IPS DF 6.9 (cell line): ENCODE measurements around the gene CCL4.
"Not testable (repeated sequence)": the region's sequence is repeated elsewhere in the genome, so short reads cannot be mapped to it uniquely, and the experiment has no call there.

ENCODE experiments used
- DNase-seq: peaks from one replicate; pipeline ENCODE4 v3.0.0-alpha.2; 2013; ENCODE audit warnings: low read depth, low spot score
- H3K27ac ChIP-seq: one replicate; pipeline ENCODE4 v1.5.1; 2013; ENCODE audit warnings: low read length, control low read depth
- H3K27me3 ChIP-seq: 2 replicates; pipeline ENCODE4 v1.6.1; 2013; ENCODE audit warnings: mild to moderate bottlenecking, low read length; ENCODE audit not compliant: control insufficient read depth, insufficient read depth
- H3K36me3 ChIP-seq: 2 replicates; pipeline ENCODE4 v1.6.1; 2013; ENCODE audit warnings: low read length; ENCODE audit not compliant: control insufficient read depth, insufficient read depth
- H3K4me1 ChIP-seq: 2 replicates; pipeline ENCODE4 v1.6.1; 2013; ENCODE audit warnings: low read length; ENCODE audit not compliant: control insufficient read depth, insufficient read depth
- H3K4me3 ChIP-seq: 2 replicates; pipeline ENCODE4 v1.5.1; 2013; ENCODE audit warnings: mild to moderate bottlenecking, low read length
- H3K9me3 ChIP-seq: 2 replicates; pipeline ENCODE4 v1.6.1; 2013; ENCODE audit warnings: low read length, inconsistent platforms; ENCODE audit not compliant: control insufficient read depth, insufficient read depth
- WGBS: extraction: QIAGEN DNeasy Blood & Tissue Kit; methylation state at CpG from one replicate; pipeline ENCODE4 v1.1.7; 2013; ENCODE audit warnings: mixed read lengths, missing lambda C conversion rate; ENCODE audit not compliant: insufficient read length, insufficient coverage; 5-methylcytosine and 5-hydroxymethylcytosine counted together

Gene CCL4

GRCh38 chr17:36117505-36118382 lies 14.1 kb downstream of the CCL4 start:
- H3K36me3 ChIP-seq, result no peaks in the 10 kb centered on the region
- DNase-seq, result no peak
- H3K9me3 ChIP-seq, result no peaks in the 10 kb centered on the region; the same call in 1 of the 2 replicates
- no CpG with 5 or more reads among the region's 5 CpGs for WGBS
- H3K27me3 ChIP-seq, result no peaks in the 10 kb centered on the region
- no peak overlapping the region for H3K4me3 ChIP-seq
- H3K27ac ChIP-seq, result no peak overlapping the region
- H3K4me1 ChIP-seq, result no peaks in the 10 kb centered on the region

GRCh38 chr17:36118477-36119353 lies 15.1 kb downstream of the CCL4 start:
- no CpG with 5 or more reads among the region's 12 CpGs for WGBS
- DNase-seq, result no peak

GRCh38 chr17:36120221-36120620 lies 16.6 kb downstream of the CCL4 start:
- H3K4me3 ChIP-seq, result no peak overlapping the region
- WGBS, result 100% methylated on average over 1 of the region's 3 CpGs
- no peak for DNase-seq
- no peaks in the 10 kb centered on the region for H3K9me3 ChIP-seq
- H3K27ac ChIP-seq, result no peak overlapping the region
- no peaks in the 10 kb centered on the region for H3K36me3 ChIP-seq
- no peaks in the 10 kb centered on the region for H3K27me3 ChIP-seq
- no peaks in the 10 kb centered on the region for H3K4me1 ChIP-seq

More at GRCh38 chr17:36118477-36119353, 15.1 kb downstream of the CCL4 start:
- Histone ChIP-seq H3K36me3 (no peaks in the 10 kb centered on the region), H3K27ac (no peak overlapping the region), H3K4me3 (no peak overlapping the region), H3K27me3 (no peaks in the 10 kb centered on the region), H3K9me3 (no peaks in the 10 kb centered on the region), H3K4me1 (no peaks in the 10 kb centered on the region)

- WGBS, result no CpG with 5 or more reads among the region's 6 CpGs
- H3K36me3 ChIP-seq, H3K27ac ChIP-seq: not testable (repeated sequence)
Observed at GRCh38 chr17:36121099-36121498, 17.5 kb downstream of the CCL4 start.

GRCh38 chr17:36123431-36123830 lies 19.8 kb downstream of the CCL4 start:
- DNase-seq, result no peak
- Histone ChIP-seq H3K36me3 (no peaks in the 10 kb centered on the region), H3K9me3 (no peaks in the 10 kb centered on the region), H3K4me1 (no peaks in the 10 kb centered on the region), H3K27ac (no peak overlapping the region), H3K27me3 (no peaks in the 10 kb centered on the region), H3K4me3 (no peak overlapping the region)
- no CpG with 5 or more reads among the region's 2 CpGs for whole genome bisulfite sequencing

More at GRCh38 chr17:36121099-36121498, 17.5 kb downstream of the CCL4 start:
- H3K4me3 ChIP-seq, H3K27me3 ChIP-seq, H3K9me3 ChIP-seq, H3K4me1 ChIP-seq, DNase-seq: not testable (repeated sequence)

- Histone ChIP-seq H3K4me1 (no peaks in the 10 kb centered on the region), H3K36me3 (no peaks in the 10 kb centered on the region), H3K27ac (no peak overlapping the region), H3K9me3 (no peaks in the 10 kb centered on the region), H3K4me3 (no peak overlapping the region), H3K27me3 (no peaks in the 10 kb centered on the region)
- WGBS, result no CpG with 5 or more reads among the region's 9 CpGs
- DNase-seq, result no peak
Observed at GRCh38 chr17:36124879-36125824, 21.5 kb downstream of the CCL4 start.

GRCh38 chr17:36127199-36127893 lies 23.7 kb downstream of the CCL4 start:
- Histone ChIP-seq H3K27me3 (no peaks in the 10 kb centered on the region), H3K36me3 (no peaks in the 10 kb centered on the region), H3K9me3 (no peaks in the 10 kb centered on the region), H3K27ac (no peak overlapping the region), H3K4me3 (no peak overlapping the region), H3K4me1 (no peaks in the 10 kb centered on the region)
- no CpG with 5 or more reads among the region's 7 CpGs for WGBS
- DNase-seq, result no peak

GRCh38 chr17:36127911-36128310 lies 24.3 kb downstream of the CCL4 start:
- DNase-seq, result no peak
- no peaks in the 10 kb centered on the region for H3K4me1 ChIP-seq
- H3K4me3 ChIP-seq, result no peak overlapping the region
- no peaks in the 10 kb centered on the region for H3K27me3 ChIP-seq
- no peaks in the 10 kb centered on the region for H3K36me3 ChIP-seq
- no CpG with 5 or more reads among the region's 6 CpGs for WGBS
- H3K27ac ChIP-seq, result no peak overlapping the region
- H3K9me3 ChIP-seq, result no peaks in the 10 kb centered on the region

GRCh38 chr17:36128411-36128978 lies 24.9 kb downstream of the CCL4 start:
- no peak overlapping the region for H3K27ac ChIP-seq
- H3K4me3 ChIP-seq, result no peak overlapping the region
- no peaks in the 10 kb centered on the region for H3K9me3 ChIP-seq
- no peaks in the 10 kb centered on the region for H3K36me3 ChIP-seq
- no peaks in the 10 kb centered on the region for H3K27me3 ChIP-seq
- no CpG with 5 or more reads among the region's 4 CpGs for WGBS
- no peaks in the 10 kb centered on the region for H3K4me1 ChIP-seq
- DNase-seq, result no peak
